ENCODE data around the gene SH2D2A. TPM values are rescaled to one million over a fixed set of nuclear protein-coding genes. Genes with fewer than 3 reads are reported as not detected.

Gene SH2D2A
- total RNA-seq = not detected in 2 replicates

GRCh38 chr1:156816561-156817328, at the start of gene SH2D2A:
TSS of gene SH2D2A (minus strand) at chr1:156816848. CDS start at chr1:156816708, 140 bp downstream.
- peak; percentile 52 for DNase-seq

- no peak for DNase-seq
Observed at GRCh38 chr1:156865865-156866248, 49.2 kb upstream of the SH2D2A start.

GRCh38 chr1:156865258-156865657, 48.6 kb upstream of the SH2D2A start:
- DNase-seq = no peak

- no peak for DNase-seq
Observed at GRCh38 chr1:156864796-156865195, 48.1 kb upstream of the SH2D2A start.

- no peak for DNase-seq
Observed at GRCh38 chr1:156863631-156864030, 47.0 kb upstream of the SH2D2A start.

GRCh38 chr1:156862997-156863599, 46.5 kb upstream of the SH2D2A start:
- no peak for DNase-seq

- DNase-seq = no peak
Observed at GRCh38 chr1:156862584-156862983, 45.9 kb upstream of the SH2D2A start.

- peak; percentile 48 for DNase-seq
Observed at GRCh38 chr1:156860628-156861423, 44.2 kb upstream of the SH2D2A start, which contains the start of gene NTRK1. TSS of gene NTRK1 (plus strand) at chr1:156860865. CDS start at chr1:156860935, 70 bp downstream.

- peak; percentile 63 for DNase-seq
Observed at GRCh38 chr1:156860113-156860627, 43.5 kb upstream of the SH2D2A start.

GRCh38 chr1:156859523-156860112, 43.0 kb upstream of the SH2D2A start:
- DNase-seq = peak; percentile 46

GRCh38 chr1:156858959-156859522, 42.4 kb upstream of the SH2D2A start, which contains the start of gene INSRR:
TSS of gene INSRR (minus strand) at chr1:156859117. CDS start at chr1:156858621, 496 bp downstream.
- peak; percentile 8 for DNase-seq

GRCh38 chr1:156858555-156858956, 41.9 kb upstream of the SH2D2A start:
- DNase-seq = no peak

GRCh38 chr1:156857532-156857931, 40.9 kb upstream of the SH2D2A start:
- DNase-seq = no peak

- DNase-seq = no peak
Observed at GRCh38 chr1:156856282-156856785, 39.7 kb upstream of the SH2D2A start.

GRCh38 chr1:156854634-156855033, 38.0 kb upstream of the SH2D2A start:
- DNase-seq = no peak

- no peak for DNase-seq
Observed at GRCh38 chr1:156853761-156854160, 37.1 kb upstream of the SH2D2A start.

GRCh38 chr1:156852418-156852874, 35.8 kb upstream of the SH2D2A start:
- peak; percentile 40 for DNase-seq

- DNase-seq = no peak
Observed at GRCh38 chr1:156851779-156852417, 35.2 kb upstream of the SH2D2A start.

GRCh38 chr1:156849151-156849496, 32.5 kb upstream of the SH2D2A start:
- no peak for DNase-seq

GRCh38 chr1:156848461-156849150, 32.0 kb upstream of the SH2D2A start:
- DNase-seq = no peak
